Measurements from ENCODE around the gene IFT27. TPM values are rescaled to one million over a fixed set of nuclear protein-coding genes. Genes with fewer than 3 reads are reported as not detected.
"Not testable (repeated sequence)": the region's sequence is repeated elsewhere in the genome, so short reads cannot be mapped to it uniquely, and the experiment has no call there.

The IFT27 gene
- total RNA-seq, 1 donor from 2014 or later = 12.0 TPM

GRCh38 chr22:36734171-36735058 is 41.5 kb downstream of the IFT27 start:
- no peak overlapping the region for H3K4me3 ChIP-seq (ENCODE audit: low read depth, low read length)
- no peak for DNase-seq (ENCODE audit: low read depth)
- TF ChIP-seq CTCF (conservative IDR thresholded peaks at IDR 0.05; ENCODE audit: low read depth, low read length) = no peak

- no peak for DNase-seq (ENCODE audit: low read depth)
- no peak for TF ChIP-seq CTCF (conservative IDR thresholded peaks at IDR 0.05; ENCODE audit: low read depth, low read length)
- no peak overlapping the region for H3K4me3 ChIP-seq (ENCODE audit: low read depth, low read length)
Observed at GRCh38 chr22:36733271-36733670, 42.6 kb downstream of the IFT27 start.

- H3K4me3 ChIP-seq (ENCODE audit: low read depth, low read length) = no peak overlapping the region
- DNase-seq (ENCODE audit: low read depth) = no peak
- no peak for TF ChIP-seq CTCF (conservative IDR thresholded peaks at IDR 0.05; ENCODE audit: low read depth, low read length)
Observed at GRCh38 chr22:36732609-36733008, 43.3 kb downstream of the IFT27 start.

GRCh38 chr22:36731916-36732315 is 44.0 kb downstream of the IFT27 start:
- H3K4me3 ChIP-seq (ENCODE audit: low read depth, low read length) = no peak overlapping the region
- TF ChIP-seq CTCF (conservative IDR thresholded peaks at IDR 0.05; ENCODE audit: low read depth, low read length) = no peak

GRCh38 chr22:36731321-36731720 is 44.6 kb downstream of the IFT27 start:
- not testable (repeated sequence) for DNase-seq (ENCODE audit: low read depth)

More at GRCh38 chr22:36731916-36732315, 44.0 kb downstream of the IFT27 start:
- DNase-seq (ENCODE audit: low read depth) = no peak

GRCh38 chr22:36730176-36730858 is 45.6 kb downstream of the IFT27 start:
- no peak for TF ChIP-seq CTCF (conservative IDR thresholded peaks at IDR 0.05; ENCODE audit: low read depth, low read length)
- H3K4me3 ChIP-seq (ENCODE audit: low read depth, low read length) = no peak overlapping the region
- no peak for DNase-seq (ENCODE audit: low read depth)

More at GRCh38 chr22:36731321-36731720, 44.6 kb downstream of the IFT27 start:
- not testable (repeated sequence) for H3K4me3 ChIP-seq (ENCODE audit: low read depth, low read length)

GRCh38 chr22:36729321-36729720 is 46.6 kb downstream of the IFT27 start:
- DNase-seq (ENCODE audit: low read depth) = no peak
- TF ChIP-seq CTCF (conservative IDR thresholded peaks at IDR 0.05; ENCODE audit: low read depth, low read length) = no peak
- no peak overlapping the region for H3K4me3 ChIP-seq (ENCODE audit: low read depth, low read length)
